Subcutaneous abdominal adipose tissue (tissue), 5 donors: ENCODE results near the gene HAPLN2.

Experiments
- H3K27ac ChIP-seq: one replicate; pipeline ENCODE4 v1.7.0; 2013; ENCODE audit warnings: low read depth, mild to moderate bottlenecking, inconsistent platforms, low read length, moderate library complexity
- H3K27me3 ChIP-seq, 5 donors: one replicate each; pipeline ENCODE4 v1.7.0; 2013; ENCODE audit warnings: low read length in 5 of 5, inconsistent platforms in 1 of 5; ENCODE audit not compliant: control insufficient read depth in 5 of 5, insufficient read depth in 4 of 5
- H3K36me3 ChIP-seq, 5 donors: one replicate each; pipeline ENCODE4 v1.7.0; 2013; ENCODE audit warnings: low read length in 5 of 5; ENCODE audit not compliant: control insufficient read depth in 5 of 5, insufficient read depth in 5 of 5
- H3K4me1 ChIP-seq, 5 donors: one replicate each; pipeline ENCODE4 v1.7.0; 2013; ENCODE audit warnings: low read length in 5 of 5, mild to moderate bottlenecking in 3 of 5, moderate library complexity in 1 of 5; ENCODE audit not compliant: control insufficient read depth in 5 of 5, insufficient read depth in 5 of 5
- H3K4me3 ChIP-seq, 5 donors: one replicate each; pipeline ENCODE4 v1.7.0; 2013; ENCODE audit warnings: low read length in 5 of 5, low read depth in 1 of 5
- H3K9ac ChIP-seq, 5 donors: one replicate each; pipeline ENCODE4 v1.7.0; 2013; ENCODE audit warnings: low read length in 5 of 5, mild to moderate bottlenecking in 4 of 5, moderate library complexity in 3 of 5
- H3K9me3 ChIP-seq, 5 donors: one replicate each; pipeline ENCODE4 v1.7.0; 2013; ENCODE audit warnings: low read length in 5 of 5; ENCODE audit not compliant: control insufficient read depth in 5 of 5
- donor health status: healthy.
- donor health status: healthy.
- donor health status: healthy.
- donor health status: healthy.
- donor health status: healthy.

The HAPLN2 gene

GRCh38 chr1:156618853-156619581, at the start of gene HAPLN2:
TSS of gene HAPLN2 (plus strand) at chr1:156619415. CDS start at chr1:156623491, 4,076 bp downstream.
- no peaks in the 10 kb centered on the region for H3K36me3 ChIP-seq
- H3K9me3 ChIP-seq, result no peaks in the 10 kb centered on the region
- H3K4me3 ChIP-seq, result no peak within 1 kb of the TSS
- H3K27ac ChIP-seq, result no peak within 1 kb of the TSS
- no peak within 1 kb of the TSS for H3K9ac ChIP-seq
- H3K27me3 ChIP-seq, result peaks cover 6 to 44% (median 33%) of the 10 kb centered on the region in 5 donors
- peaks cover 2 to 14% (median 9%) of the 10 kb centered on the region in 5 donors for H3K4me1 ChIP-seq

- H3K4me3 ChIP-seq, result no peak overlapping the region
- peaks cover 0 to 12% (median 10%) of the 10 kb centered on the region in 5 donors for H3K4me1 ChIP-seq
- H3K27me3 ChIP-seq, result peaks cover 3 to 12% (median 6%) of the 10 kb centered on the region in 5 donors
- no peak overlapping the region for H3K27ac ChIP-seq
- no peak overlapping the region for H3K9ac ChIP-seq
- no peaks in the 10 kb centered on the region for H3K9me3 ChIP-seq
- H3K36me3 ChIP-seq, result no peaks in the 10 kb centered on the region
Measured at GRCh38 chr1:156571261-156571852, 47.9 kb upstream of the HAPLN2 start.

GRCh38 chr1:156571919-156572662, 47.1 kb upstream of the HAPLN2 start, which contains the start of gene IQGAP3:
TSS of gene IQGAP3 (minus strand) at chr1:156572565. CDS start at chr1:156572529, 36 bp downstream.
- Histone ChIP-seq H3K4me1 (peaks cover 0 to 12% (median 10%) of the 10 kb centered on the region in 5 donors), H3K9ac (peak within 1 kb of the TSS in 3 of 5 donors; percentile 26 to 37 (median 36)), H3K4me3 (peak within 1 kb of the TSS in 4 of 5 donors; percentile 54 to 68 (median 58)), H3K36me3 (no peaks in the 10 kb centered on the region), H3K9me3 (no peaks in the 10 kb centered on the region), H3K27ac (no peak within 1 kb of the TSS), H3K27me3 (peaks cover 3 to 12% (median 6%) of the 10 kb centered on the region in 5 donors)

GRCh38 chr1:156572663-156573018, 46.6 kb upstream of the HAPLN2 start:
- Histone ChIP-seq H3K27me3 (peaks cover 3 to 12% (median 6%) of the 10 kb centered on the region in 5 donors), H3K27ac (no peak overlapping the region), H3K4me3 (peak overlapping the region in 4 of 5 donors; percentile 54 to 68 (median 58)), H3K36me3 (no peaks in the 10 kb centered on the region), H3K4me1 (peaks cover 0 to 12% (median 10%) of the 10 kb centered on the region in 5 donors), H3K9ac (peak overlapping the region in 1 of 5 donors; percentile 36), H3K9me3 (no peaks in the 10 kb centered on the region)

GRCh38 chr1:156574039-156574633, 45.1 kb upstream of the HAPLN2 start:
- H3K4me1 ChIP-seq, result peaks cover 0 to 12% (median 10%) of the 10 kb centered on the region in 5 donors
- H3K36me3 ChIP-seq, result no peaks in the 10 kb centered on the region
- no peak overlapping the region for H3K9ac ChIP-seq
- no peak overlapping the region for H3K27ac ChIP-seq
- no peak overlapping the region for H3K4me3 ChIP-seq
- no peaks in the 10 kb centered on the region for H3K9me3 ChIP-seq
- H3K27me3 ChIP-seq, result peaks cover 3 to 12% (median 6%) of the 10 kb centered on the region in 5 donors

GRCh38 chr1:156577550-156577949, 41.7 kb upstream of the HAPLN2 start:
- Histone ChIP-seq H3K27me3 (no peaks in the 10 kb centered on the region), H3K4me1 (peaks cover 0 to 3% (median 2%) of the 10 kb centered on the region in 5 donors), H3K27ac (no peak overlapping the region), H3K9ac (no peak overlapping the region), H3K4me3 (no peak overlapping the region), H3K36me3 (no peaks in the 10 kb centered on the region), H3K9me3 (no peaks in the 10 kb centered on the region)

GRCh38 chr1:156578055-156578454, 41.2 kb upstream of the HAPLN2 start:
- Histone ChIP-seq H3K27ac (no peak overlapping the region), H3K9ac (no peak overlapping the region), H3K36me3 (no peaks in the 10 kb centered on the region), H3K4me3 (no peak overlapping the region), H3K9me3 (no peaks in the 10 kb centered on the region), H3K4me1 (no peaks in the 10 kb centered on the region), H3K27me3 (no peaks in the 10 kb centered on the region)

- no peaks in the 10 kb centered on the region for H3K36me3 ChIP-seq
- no peak within 1 kb of the TSS for H3K27ac ChIP-seq
- no peaks in the 10 kb centered on the region for H3K27me3 ChIP-seq
- H3K9ac ChIP-seq, result no peak within 1 kb of the TSS
- H3K4me3 ChIP-seq, result no peak within 1 kb of the TSS
- H3K9me3 ChIP-seq, result no peaks in the 10 kb centered on the region
- H3K4me1 ChIP-seq, result peaks cover 0 to 2% (median 0%) of the 10 kb centered on the region in 5 donors
Measured at GRCh38 chr1:156579472-156579871, 39.7 kb upstream of the HAPLN2 start, which contains the start of gene TTC24. TSS of gene TTC24 (plus strand) at chr1:156579723. CDS start at chr1:156581365, 1,642 bp downstream.

- no peak overlapping the region for H3K4me3 ChIP-seq
- H3K36me3 ChIP-seq, result no peaks in the 10 kb centered on the region
- peak overlapping the region in 1 of 5 donors; percentile 39 for H3K9ac ChIP-seq
- no peak overlapping the region for H3K27ac ChIP-seq
- peaks cover 0 to 3% (median 0%) of the 10 kb centered on the region in 5 donors for H3K27me3 ChIP-seq
- peaks cover 0 to 2% (median 0%) of the 10 kb centered on the region in 5 donors for H3K4me1 ChIP-seq
- no peaks in the 10 kb centered on the region for H3K9me3 ChIP-seq
Measured at GRCh38 chr1:156581661-156582387, 37.4 kb upstream of the HAPLN2 start.
